ENCODE results near the gene CLIC1.

CLIC1 gene

DNA sequence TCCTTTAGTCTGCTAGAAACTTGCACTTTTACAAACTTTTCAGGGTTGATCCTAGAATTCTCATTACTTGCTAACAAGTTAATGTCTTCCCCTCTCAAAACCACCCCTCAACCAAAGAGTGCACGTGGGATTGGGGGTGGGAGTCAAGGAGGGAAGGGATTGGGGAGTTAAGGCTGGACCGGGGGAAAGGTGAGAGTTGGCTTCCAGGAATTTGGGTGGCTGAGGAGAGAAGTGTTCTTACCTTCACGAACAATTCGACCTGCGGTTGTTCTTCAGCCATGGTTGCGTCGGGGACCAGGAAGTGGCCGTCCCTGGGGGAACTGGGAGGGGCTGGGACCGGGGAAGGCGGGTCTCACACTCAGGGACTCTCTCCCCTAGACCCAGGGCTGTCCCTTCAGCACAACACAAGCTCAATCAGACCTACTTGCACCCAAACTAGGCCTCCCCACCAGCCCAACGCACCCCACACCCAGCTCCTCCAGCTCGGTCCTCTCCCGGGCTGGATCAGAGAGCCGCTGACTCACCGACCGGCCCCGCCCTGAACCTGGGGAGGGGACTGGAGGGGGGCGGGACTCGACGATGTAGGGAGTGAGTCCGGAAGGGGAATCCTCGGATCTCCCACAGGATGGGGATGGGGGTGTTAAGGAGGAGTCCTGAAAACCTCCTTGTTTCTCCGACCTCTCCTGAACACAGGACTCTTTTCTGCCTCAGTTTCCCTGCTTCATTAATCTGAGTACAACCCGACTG lies at the start of gene CLIC1 (continued):
- TF ChIP-seq, protein P1, sequence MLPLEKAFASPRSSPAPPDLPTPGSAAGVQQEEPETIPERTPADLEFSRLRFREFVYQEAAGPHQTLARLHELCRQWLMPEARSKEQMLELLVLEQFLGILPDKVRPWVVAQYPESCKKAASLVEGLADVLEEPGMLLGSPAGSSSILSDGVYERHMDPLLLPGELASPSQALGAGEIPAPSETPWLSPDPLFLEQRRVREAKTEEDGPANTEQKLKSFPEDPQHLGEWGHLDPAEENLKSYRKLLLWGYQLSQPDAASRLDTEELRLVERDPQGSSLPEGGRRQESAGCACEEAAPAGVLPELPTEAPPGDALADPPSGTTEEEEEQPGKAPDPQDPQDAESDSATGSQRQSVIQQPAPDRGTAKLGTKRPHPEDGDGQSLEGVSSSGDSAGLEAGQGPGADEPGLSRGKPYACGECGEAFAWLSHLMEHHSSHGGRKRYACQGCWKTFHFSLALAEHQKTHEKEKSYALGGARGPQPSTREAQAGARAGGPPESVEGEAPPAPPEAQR (tag by site-specific recombination; IDR thresholded peaks at IDR 0.05) = no peak; the same call in 1 of the 2 replicates
- TF ChIP-seq HOXC10 (CRISPR knock-in tag; IDR thresholded peaks at IDR 0.05) (no peak), SP2 (tag by site-specific recombination; IDR thresholded peaks at IDR 0.05) (peak; percentile 96), ZBTB20 (tag by site-specific recombination; IDR thresholded peaks at IDR 0.05) (peak; percentile 66), KLF7 (tag by site-specific recombination; IDR thresholded peaks at IDR 0.05; ENCODE audit: borderline replicate concordance) (peak; percentile 74; the same call in 1 of the 2 replicates), ZNF510 (tag by site-specific recombination; IDR thresholded peaks at IDR 0.05; ENCODE audit: insufficient replicate concordance) (no peak), ZNF155 (tag by site-specific recombination; IDR thresholded peaks at IDR 0.05) (no peak), ZBTB48 (tag by site-specific recombination; IDR thresholded peaks at IDR 0.05) (peak; percentile 74), ZNF791 (tag by site-specific recombination; IDR thresholded peaks at IDR 0.05) (no peak), ZSCAN30 (tag by site-specific recombination; IDR thresholded peaks at IDR 0.05) (peak; percentile 33; the same call in 1 of the 2 replicates), ZNF677 (tag by site-specific recombination; IDR thresholded peaks at IDR 0.05) (no peak), ZNF341 (tag by site-specific recombination; IDR thresholded peaks at IDR 0.05; ENCODE audit: low read depth) (peak; percentile 93), ZNF311 (tag by site-specific recombination; IDR thresholded peaks at IDR 0.05; ENCODE audit: borderline replicate concordance) (no peak), SP3 (tag by site-specific recombination; IDR thresholded peaks at IDR 0.05) (peak; percentile 95), ZBTB7A (tag by site-specific recombination; IDR thresholded peaks at IDR 0.05; ENCODE audit: low read depth) (0 out of 2 replicates have a peak, but pooled peaks have one; percentile 7), ZNF600 (tag by site-specific recombination; IDR thresholded peaks at IDR 0.05) (peak; percentile 90), ZNF658 (tag by site-specific recombination; IDR thresholded peaks at IDR 0.05) (no peak), ZNF843 (tag by site-specific recombination; IDR thresholded peaks at IDR 0.05) (no peak), ZNF366 (tag by site-specific recombination; conservative IDR thresholded peaks at IDR 0.05) (peak; percentile 56), ZNF394 (tag by site-specific recombination; IDR thresholded peaks at IDR 0.05; ENCODE audit: borderline replicate concordance) (peak; percentile 61; the same call in 1 of the 2 replicates), GFI1B (tag by site-specific recombination; IDR thresholded peaks at IDR 0.05) (no peak), MZF1 (tag by site-specific recombination; IDR thresholded peaks at IDR 0.05; ENCODE audit: borderline replicate concordance) (peak; percentile 81), ZNF777 (tag by site-specific recombination; IDR thresholded peaks at IDR 0.05; ENCODE audit: borderline replicate concordance) (no peak), ZNF561 (tag by site-specific recombination; IDR thresholded peaks at IDR 0.05; ENCODE audit: borderline replicate concordance) (no peak)
- TF ChIP-seq, protein P2, sequence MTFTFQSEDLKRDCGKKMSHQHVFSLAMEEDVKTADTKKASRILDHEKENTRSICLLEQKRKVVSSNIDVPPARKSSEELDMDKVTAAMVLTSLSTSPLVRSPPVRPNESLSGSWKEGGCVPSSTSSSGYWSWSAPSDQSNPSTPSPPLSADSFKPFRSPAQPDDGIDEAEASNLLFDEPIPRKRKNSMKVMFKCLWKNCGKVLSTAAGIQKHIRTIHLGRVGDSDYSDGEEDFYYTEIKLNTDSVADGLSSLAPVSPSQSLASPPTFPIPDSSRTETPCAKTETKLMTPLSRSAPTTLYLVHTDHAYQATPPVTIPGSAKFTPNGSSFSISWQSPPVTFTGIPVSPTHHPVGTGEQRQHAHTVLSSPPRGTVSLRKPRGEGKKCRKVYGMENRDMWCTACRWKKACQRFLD (tag by site-specific recombination; IDR thresholded peaks at IDR 0.05) = no peak
- TF ChIP-seq, protein P3, sequence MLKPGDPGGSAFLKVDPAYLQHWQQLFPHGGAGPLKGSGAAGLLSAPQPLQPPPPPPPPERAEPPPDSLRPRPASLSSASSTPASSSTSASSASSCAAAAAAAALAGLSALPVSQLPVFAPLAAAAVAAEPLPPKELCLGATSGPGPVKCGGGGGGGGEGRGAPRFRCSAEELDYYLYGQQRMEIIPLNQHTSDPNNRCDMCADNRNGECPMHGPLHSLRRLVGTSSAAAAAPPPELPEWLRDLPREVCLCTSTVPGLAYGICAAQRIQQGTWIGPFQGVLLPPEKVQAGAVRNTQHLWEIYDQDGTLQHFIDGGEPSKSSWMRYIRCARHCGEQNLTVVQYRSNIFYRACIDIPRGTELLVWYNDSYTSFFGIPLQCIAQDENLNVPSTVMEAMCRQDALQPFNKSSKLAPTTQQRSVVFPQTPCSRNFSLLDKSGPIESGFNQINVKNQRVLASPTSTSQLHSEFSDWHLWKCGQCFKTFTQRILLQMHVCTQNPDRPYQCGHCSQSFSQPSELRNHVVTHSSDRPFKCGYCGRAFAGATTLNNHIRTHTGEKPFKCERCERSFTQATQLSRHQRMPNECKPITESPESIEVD (tag by site-specific recombination; IDR thresholded peaks at IDR 0.05) = no peak
- TF ChIP-seq, protein P4, sequence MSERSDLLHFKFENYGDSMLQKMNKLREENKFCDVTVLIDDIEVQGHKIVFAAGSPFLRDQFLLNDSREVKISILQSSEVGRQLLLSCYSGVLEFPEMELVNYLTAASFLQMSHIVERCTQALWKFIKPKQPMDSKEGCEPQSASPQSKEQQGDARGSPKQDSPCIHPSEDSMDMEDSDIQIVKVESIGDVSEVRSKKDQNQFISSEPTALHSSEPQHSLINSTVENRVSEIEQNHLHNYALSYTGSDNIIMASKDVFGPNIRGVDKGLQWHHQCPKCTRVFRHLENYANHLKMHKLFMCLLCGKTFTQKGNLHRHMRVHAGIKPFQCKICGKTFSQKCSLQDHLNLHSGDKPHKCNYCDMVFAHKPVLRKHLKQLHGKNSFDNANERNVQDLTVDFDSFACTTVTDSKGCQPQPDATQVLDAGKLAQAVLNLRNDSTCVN (tag by site-specific recombination; optimal IDR thresholded peaks at IDR 0.05) = no peak
- TF ChIP-seq, protein P5, sequence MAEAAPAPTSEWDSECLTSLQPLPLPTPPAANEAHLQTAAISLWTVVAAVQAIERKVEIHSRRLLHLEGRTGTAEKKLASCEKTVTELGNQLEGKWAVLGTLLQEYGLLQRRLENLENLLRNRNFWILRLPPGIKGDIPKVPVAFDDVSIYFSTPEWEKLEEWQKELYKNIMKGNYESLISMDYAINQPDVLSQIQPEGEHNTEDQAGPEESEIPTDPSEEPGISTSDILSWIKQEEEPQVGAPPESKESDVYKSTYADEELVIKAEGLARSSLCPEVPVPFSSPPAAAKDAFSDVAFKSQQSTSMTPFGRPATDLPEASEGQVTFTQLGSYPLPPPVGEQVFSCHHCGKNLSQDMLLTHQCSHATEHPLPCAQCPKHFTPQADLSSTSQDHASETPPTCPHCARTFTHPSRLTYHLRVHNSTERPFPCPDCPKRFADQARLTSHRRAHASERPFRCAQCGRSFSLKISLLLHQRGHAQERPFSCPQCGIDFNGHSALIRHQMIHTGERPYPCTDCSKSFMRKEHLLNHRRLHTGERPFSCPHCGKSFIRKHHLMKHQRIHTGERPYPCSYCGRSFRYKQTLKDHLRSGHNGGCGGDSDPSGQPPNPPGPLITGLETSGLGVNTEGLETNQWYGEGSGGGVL (tag by site-specific recombination; IDR thresholded peaks at IDR 0.05) = peak; percentile 87
- TF ChIP-seq, protein P6, sequence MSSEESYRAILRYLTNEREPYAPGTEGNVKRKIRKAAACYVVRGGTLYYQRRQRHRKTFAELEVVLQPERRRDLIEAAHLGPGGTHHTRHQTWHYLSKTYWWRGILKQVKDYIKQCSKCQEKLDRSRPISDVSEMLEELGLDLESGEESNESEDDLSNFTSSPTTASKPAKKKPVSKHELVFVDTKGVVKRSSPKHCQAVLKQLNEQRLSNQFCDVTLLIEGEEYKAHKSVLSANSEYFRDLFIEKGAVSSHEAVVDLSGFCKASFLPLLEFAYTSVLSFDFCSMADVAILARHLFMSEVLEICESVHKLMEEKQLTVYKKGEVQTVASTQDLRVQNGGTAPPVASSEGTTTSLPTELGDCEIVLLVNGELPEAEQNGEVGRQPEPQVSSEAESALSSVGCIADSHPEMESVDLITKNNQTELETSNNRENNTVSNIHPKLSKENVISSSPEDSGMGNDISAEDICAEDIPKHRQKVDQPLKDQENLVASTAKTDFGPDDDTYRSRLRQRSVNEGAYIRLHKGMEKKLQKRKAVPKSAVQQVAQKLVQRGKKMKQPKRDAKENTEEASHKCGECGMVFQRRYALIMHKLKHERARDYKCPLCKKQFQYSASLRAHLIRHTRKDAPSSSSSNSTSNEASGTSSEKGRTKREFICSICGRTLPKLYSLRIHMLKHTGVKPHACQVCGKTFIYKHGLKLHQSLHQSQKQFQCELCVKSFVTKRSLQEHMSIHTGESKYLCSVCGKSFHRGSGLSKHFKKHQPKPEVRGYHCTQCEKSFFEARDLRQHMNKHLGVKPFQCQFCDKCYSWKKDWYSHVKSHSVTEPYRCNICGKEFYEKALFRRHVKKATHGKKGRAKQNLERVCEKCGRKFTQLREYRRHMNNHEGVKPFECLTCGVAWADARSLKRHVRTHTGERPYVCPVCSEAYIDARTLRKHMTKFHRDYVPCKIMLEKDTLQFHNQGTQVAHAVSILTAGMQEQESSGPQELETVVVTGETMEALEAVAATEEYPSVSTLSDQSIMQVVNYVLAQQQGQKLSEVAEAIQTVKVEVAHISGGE (tag by site-specific recombination; conservative IDR thresholded peaks at IDR 0.05; ENCODE audit: low read depth) = peak; percentile 68

Data from HEK293 (cell line).